Nephron (organoid): Measurements from ENCODE around the gene ADD1.

Experiments used
- H3K27ac Mint-ChIP-seq, 3 experiments: 2 replicates each; pipeline ENCODE4 v1.8.0; 2020; ENCODE audit warnings: mixed read lengths in 3 of 3, mild to moderate bottlenecking in 2 of 3, moderate library complexity in 1 of 3
- H3K27me3 Mint-ChIP-seq: 2 replicates; pipeline ENCODE4 v1.8.0; 2021; ENCODE audit warnings: low read depth, mild to moderate bottlenecking, moderate library complexity, mixed read lengths
- H3K36me3 Mint-ChIP-seq: 2 replicates; pipeline ENCODE4 v1.8.0; 2020; ENCODE audit warnings: low read depth, mixed read lengths
- H3K4me1 Mint-ChIP-seq: 2 replicates; pipeline ENCODE4 v1.8.0; 2020; ENCODE audit warnings: mixed read lengths
- H3K4me3 Mint-ChIP-seq, 3 experiments: 2 replicates each; pipeline ENCODE4 v1.8.0; 2020; ENCODE audit warnings: mild to moderate bottlenecking in 3 of 3, mixed read lengths in 3 of 3, moderate library complexity in 2 of 3
- H3K9me3 Mint-ChIP-seq: 2 replicates; pipeline ENCODE4 v1.8.0; 2020; ENCODE audit warnings: mixed read lengths
- CTCF ChIP-seq, 3 experiments: fragments of 200-600 bp; sonication (generic); IDR thresholded peaks; one replicate each; pipeline ENCODE4 v1.5.0; 2021; ENCODE audit warnings: antibody characterized with exemption in 3 of 3; ENCODE audit not compliant: unreplicated experiment in 3 of 3

Gene ADD1

GRCh38 chr4:2824836-2825381 lies 18.7 kb upstream of the ADD1 start:
- Mint-ChIP-seq H3K4me3 (no peak overlapping the region), H3K27ac (peak overlapping the region in 1 of 3 experiments; percentile 39), H3K27me3 (no peaks in the 10 kb centered on the region), H3K36me3 (peaks cover 30% of the 10 kb centered on the region), H3K9me3 (no peaks in the 10 kb centered on the region), H3K4me1 (no peaks in the 10 kb centered on the region)
- no peak for TF ChIP-seq CTCF (IDR thresholded peaks at IDR 0.05; ENCODE audit: unreplicated experiment in 3 of 3)

- H3K4me3 Mint-ChIP-seq: no peak overlapping the region
Observed at GRCh38 chr4:2825740-2826139, 17.9 kb upstream of the ADD1 start.

GRCh38 chr4:2827071-2827873 lies 16.4 kb upstream of the ADD1 start:
- Mint-ChIP-seq H3K4me3 (no peak overlapping the region), H3K27me3 (no peaks in the 10 kb centered on the region), H3K4me1 (no peaks in the 10 kb centered on the region), H3K9me3 (no peaks in the 10 kb centered on the region), H3K27ac (no peak overlapping the region), H3K36me3 (peaks cover 31% of the 10 kb centered on the region)
- TF ChIP-seq CTCF (IDR thresholded peaks at IDR 0.05; ENCODE audit: unreplicated experiment in 3 of 3): no peak

More at GRCh38 chr4:2825740-2826139, 17.9 kb upstream of the ADD1 start:
- Mint-ChIP-seq H3K9me3 (no peaks in the 10 kb centered on the region), H3K36me3 (peaks cover 30% of the 10 kb centered on the region), H3K27ac (no peak overlapping the region), H3K4me1 (no peaks in the 10 kb centered on the region), H3K27me3 (no peaks in the 10 kb centered on the region)
- TF ChIP-seq CTCF (IDR thresholded peaks at IDR 0.05; ENCODE audit: unreplicated experiment in 3 of 3): no peak

- H3K36me3 Mint-ChIP-seq: peaks cover 30% of the 10 kb centered on the region
- no peak overlapping the region for H3K27ac Mint-ChIP-seq
- no peaks in the 10 kb centered on the region for H3K4me1 Mint-ChIP-seq
- H3K27me3 Mint-ChIP-seq: no peaks in the 10 kb centered on the region
- no peak for TF ChIP-seq CTCF (IDR thresholded peaks at IDR 0.05; ENCODE audit: unreplicated experiment in 3 of 3)
- no peaks in the 10 kb centered on the region for H3K9me3 Mint-ChIP-seq
- no peak overlapping the region for H3K4me3 Mint-ChIP-seq
Observed at GRCh38 chr4:2827874-2828751, 15.5 kb upstream of the ADD1 start.

- Mint-ChIP-seq H3K4me3 (no peak overlapping the region), H3K4me1 (no peaks in the 10 kb centered on the region), H3K9me3 (no peaks in the 10 kb centered on the region), H3K36me3 (peaks cover 30% of the 10 kb centered on the region), H3K27ac (no peak overlapping the region), H3K27me3 (no peaks in the 10 kb centered on the region)
- no peak for TF ChIP-seq CTCF (IDR thresholded peaks at IDR 0.05; ENCODE audit: unreplicated experiment in 3 of 3)
Observed at GRCh38 chr4:2828758-2829181, 14.9 kb upstream of the ADD1 start.
